ENCODE data around the gene TESK2.
"Not testable (repeated sequence)": the region's sequence is repeated elsewhere in the genome, so short reads cannot be mapped to it uniquely, and the experiment has no call there.

TESK2 gene

DNA sequence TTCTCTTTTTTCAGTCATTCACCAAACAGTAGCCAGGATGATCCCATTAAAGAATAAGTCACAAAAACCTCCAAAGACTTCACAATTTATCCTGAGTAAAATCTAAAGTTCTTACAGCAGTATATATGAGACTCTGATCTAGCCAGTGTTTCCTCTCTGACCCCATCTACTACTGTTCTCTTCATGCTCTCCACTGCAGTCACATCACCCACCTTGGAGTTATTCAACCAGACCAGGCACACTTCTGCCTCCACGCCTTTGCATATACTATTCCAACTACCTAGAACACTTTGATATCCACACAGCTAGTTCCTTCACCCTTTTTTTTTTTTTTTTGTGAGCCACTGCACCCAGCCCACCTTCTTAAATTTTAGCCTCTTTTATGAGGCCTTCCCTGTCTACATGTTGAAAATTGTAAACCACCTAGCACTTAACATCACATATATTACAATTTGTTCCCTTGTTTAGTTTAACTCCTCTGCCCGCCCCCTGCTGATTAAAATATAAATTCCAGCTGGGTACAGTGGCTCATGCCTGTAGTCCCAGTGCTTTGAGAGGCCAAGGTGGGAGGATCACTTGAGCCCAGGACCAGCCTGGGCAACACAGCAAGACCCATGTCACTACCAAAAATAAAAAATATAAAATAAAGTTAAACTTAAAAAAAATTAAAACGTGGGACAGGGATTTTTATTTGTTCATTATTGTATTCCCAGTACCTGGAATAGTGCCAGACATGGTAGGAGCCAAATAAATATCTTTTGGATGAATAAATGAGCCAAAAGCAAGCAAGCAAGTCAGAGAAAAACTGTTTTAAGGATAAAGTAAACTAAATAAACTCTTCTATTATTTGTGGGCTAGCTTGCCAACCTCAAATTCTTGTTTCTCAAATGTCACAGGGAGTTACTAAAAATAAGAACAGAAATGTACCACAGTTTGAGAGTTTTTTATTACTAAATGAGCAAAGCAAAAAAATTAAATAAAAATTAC lies 115.6 kb downstream of the TESK2 start:
- DNase-seq (ENCODE audit: low spot score), result no peak

DNA sequence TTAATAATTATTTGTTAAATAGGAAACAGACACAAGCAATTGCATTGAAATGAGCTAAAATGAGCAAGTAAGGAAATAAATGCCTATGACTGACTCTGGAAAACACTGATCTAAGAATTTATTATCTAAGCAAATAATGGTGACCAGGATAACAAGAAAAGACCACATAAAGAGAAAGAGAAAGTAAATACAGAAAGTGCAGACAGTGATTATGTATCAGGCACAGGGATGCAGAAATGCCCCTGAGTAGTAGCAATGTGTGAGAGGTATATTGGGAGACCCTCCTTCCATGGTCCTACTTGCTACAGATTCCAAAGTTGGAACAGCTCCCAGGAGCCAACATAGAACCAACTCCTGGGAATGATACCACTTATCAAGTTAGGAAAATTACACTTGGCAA lies 117.4 kb downstream of the TESK2 start:
- DNase-seq (ENCODE audit: low spot score), result no peak

DNA sequence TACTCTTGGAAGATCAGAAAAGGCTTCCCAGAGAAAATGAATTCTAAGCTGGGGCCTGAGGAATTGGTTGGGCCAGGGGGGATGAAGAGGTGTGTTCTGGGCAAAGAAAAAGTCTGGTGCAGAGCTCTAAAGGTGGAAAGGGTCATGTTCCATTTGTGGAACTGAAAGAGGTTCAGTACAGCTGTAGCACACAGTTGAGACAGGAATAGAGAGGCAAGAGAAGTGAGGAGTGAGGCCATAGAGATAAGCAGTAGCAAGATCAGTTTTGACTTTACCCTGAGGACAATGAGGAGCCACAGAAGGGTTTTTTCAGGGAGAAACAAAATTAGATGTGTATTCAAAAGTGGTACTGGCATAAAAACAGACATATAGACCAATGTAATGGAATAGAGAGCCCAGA lies 120.4 kb downstream of the TESK2 start:
- no peak for DNase-seq (ENCODE audit: low spot score)

DNA sequence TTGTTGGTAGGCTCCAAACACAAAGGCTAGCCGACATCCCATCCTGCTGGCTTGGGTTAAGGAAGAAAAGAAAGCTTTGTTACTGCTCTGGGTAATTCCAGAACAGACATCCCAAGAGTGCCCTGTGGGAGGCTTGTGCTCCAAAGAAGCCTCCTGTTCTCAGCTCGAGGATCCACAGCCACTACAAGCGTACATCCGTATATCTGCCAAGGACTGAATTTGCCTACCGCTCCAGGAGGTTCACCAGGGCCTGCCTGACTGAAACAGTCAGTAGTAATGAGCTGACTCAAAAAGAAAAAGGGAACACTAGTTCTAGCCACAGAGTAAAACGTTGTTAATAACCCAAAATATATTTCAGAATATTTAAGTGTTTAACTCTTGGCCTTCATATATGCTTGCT lies 125.9 kb downstream of the TESK2 start:
- DNase-seq (ENCODE audit: low spot score), result no peak

GRCh38 chr1:45364294-45364693 lies 126.7 kb downstream of the TESK2 start:
- DNase-seq (ENCODE audit: low spot score), result no peak

GRCh38 chr1:45360981-45361380 lies 130.0 kb downstream of the TESK2 start:
- not testable (repeated sequence) for DNase-seq (ENCODE audit: low spot score)

DNA sequence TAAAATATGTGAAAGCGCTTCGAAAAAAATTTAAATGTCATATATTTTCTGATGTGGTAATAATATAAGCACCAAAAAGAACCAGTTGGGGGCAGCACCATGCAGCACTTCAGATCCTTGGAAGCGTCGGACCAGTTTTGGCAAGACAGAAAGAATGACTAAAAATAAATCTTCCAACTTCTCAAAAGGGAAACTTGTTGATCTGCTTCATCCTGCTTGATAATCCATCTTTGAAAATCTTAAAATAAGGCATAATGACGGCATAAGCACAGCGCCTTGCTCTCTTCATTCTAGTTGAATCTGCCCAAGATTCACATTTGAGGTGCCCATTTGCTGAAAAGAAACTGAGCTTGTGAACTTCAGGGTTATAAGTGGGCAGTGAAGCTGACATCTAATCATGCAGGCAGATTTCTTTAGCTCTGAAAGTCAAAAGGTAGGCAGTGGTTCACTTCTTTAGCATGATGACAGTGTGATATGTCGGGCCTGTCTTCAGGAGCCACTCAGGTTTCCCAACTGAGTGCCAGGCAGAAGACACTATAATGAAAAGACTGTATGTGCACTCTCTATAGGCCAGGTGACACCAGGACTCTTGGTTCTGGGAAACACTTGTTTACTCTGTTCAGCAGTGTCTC lies 131.0 kb downstream of the TESK2 start:
- DNase-seq (ENCODE audit: low spot score), result no peak

- DNase-seq (ENCODE audit: low spot score), result no peak
Observed at GRCh38 chr1:45356186-45356585, 134.8 kb downstream of the TESK2 start.

- DNase-seq (ENCODE audit: low spot score), result no peak
Observed at GRCh38 chr1:45355683-45356082, 135.3 kb downstream of the TESK2 start.

- DNase-seq (ENCODE audit: low spot score), result no peak
Observed at GRCh38 chr1:45354838-45355237, 136.1 kb downstream of the TESK2 start.

DNA sequence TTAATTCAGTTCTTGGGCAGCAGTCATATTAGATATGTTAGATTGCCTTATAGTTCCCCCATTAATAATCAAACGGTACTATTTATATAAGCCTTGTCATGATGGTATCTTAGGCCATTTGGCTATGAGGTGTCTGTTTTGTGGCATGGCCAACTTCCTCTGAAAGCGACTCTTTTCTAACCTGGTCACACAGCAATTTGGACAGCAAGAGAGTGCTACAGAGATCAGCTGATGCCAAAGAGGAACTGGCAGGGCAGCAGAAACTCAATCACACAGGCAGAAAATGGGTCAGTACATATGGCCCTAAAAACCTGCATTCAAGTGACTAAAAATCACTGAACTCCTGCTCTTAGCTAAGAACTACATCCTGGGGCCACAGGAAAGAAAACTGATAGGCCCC lies 137.3 kb downstream of the TESK2 start:
- no peak for DNase-seq (ENCODE audit: low spot score)

GRCh38 chr1:45351508-45351907 lies 139.5 kb downstream of the TESK2 start:
- no peak for DNase-seq (ENCODE audit: low spot score)

DNA sequence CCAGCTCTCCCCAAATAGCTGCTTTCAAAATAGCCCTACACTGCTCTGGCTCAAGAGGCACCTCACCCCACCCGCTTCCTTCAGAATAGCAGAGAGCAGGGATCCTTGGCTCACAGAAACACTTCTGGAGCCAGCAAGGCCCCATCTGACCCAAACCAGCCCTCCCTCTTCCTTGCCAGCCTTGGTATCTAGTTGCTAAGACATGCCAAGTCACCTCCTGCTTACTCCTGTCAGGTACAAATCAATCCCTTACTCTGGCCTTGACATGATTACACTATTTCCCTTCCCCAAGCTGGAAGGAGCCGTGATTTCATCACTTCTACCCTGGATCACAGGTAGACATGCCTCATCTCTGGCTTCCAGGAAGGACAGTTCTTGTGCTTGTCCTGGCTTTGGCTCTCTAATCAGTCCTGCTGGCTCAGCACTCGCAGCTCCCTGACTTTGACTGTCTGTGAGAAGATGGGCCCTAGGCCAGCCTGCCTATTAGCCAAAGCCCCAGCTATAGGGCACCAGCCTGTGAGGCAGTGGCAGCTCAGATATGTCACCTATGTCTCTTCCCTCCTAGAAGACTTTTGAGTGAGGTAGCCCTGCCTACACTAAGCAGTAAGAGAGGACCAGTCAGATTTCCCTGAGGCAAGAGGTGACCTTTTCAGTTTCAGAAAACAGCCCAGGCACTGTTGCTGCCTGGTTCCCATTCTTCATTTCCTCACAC lies 141.8 kb downstream of the TESK2 start:
- DNase-seq (ENCODE audit: low spot score), result no peak

DNA sequence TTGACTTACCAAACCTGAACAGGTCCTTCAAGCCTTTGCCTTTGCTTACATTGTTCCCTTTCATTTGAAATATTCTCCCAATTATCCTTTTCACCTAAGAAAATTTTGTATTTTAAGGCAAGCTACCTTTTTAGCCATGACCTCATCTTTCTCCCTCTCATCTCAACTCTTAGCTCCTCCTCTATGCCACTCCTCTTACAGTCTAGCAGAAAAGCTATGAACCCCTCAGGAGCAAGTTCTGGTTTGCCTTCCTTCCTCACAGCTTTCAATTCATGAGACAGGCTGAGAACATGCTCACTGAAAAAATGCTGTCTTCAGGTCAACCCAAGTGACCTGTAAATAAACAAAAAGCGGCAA lies 142.4 kb downstream of the TESK2 start:
- no peak for DNase-seq (ENCODE audit: low spot score)

- DNase-seq (ENCODE audit: low spot score), result no peak
Observed at GRCh38 chr1:45348020-45348419, 142.9 kb downstream of the TESK2 start.

DNA sequence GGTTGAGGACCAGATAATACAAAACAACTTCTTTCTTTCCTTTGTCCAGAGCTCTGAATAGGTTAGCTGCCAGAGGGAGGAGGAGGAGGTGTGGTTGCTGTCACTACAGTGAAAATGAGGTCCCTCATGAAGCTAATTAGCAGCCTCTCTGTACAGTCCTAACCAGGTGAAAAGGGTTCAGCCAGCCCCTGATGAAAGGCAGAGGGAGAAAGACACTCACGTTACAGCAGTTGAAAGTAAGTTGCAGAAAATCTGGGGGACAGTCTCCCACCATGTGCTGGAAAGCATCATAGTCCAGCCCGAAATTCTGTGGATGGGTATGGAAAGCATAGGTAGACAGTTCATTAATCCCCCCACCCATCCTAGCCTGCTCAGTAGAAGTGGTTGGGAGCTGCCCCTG lies 144.5 kb downstream of the TESK2 start:
- no peak for DNase-seq (ENCODE audit: low spot score)

GRCh38 chr1:45345014-45345413 lies 145.9 kb downstream of the TESK2 start:
- no peak for DNase-seq (ENCODE audit: low spot score)

- DNase-seq (ENCODE audit: low spot score), result no peak
Observed at GRCh38 chr1:45344499-45344898, 146.5 kb downstream of the TESK2 start.

GRCh38 chr1:45340816-45341466 lies 150.0 kb downstream of the TESK2 start:
- no peak for DNase-seq (ENCODE audit: low spot score)

- DNase-seq (ENCODE audit: low spot score), result peak; percentile 97
Observed at GRCh38 chr1:45339789-45340558, 151.0 kb downstream of the TESK2 start, which contains the start of the genes MUTYH and TOE1. Gene MUTYH, minus strand, starts transcription at chr1:45340440. Its CDS starts 5,935 bp downstream, at chr1:45334505. Gene TOE1, plus strand, starts transcription at chr1:45340170. Its CDS starts 83 bp downstream, at chr1:45340253.

DNA sequence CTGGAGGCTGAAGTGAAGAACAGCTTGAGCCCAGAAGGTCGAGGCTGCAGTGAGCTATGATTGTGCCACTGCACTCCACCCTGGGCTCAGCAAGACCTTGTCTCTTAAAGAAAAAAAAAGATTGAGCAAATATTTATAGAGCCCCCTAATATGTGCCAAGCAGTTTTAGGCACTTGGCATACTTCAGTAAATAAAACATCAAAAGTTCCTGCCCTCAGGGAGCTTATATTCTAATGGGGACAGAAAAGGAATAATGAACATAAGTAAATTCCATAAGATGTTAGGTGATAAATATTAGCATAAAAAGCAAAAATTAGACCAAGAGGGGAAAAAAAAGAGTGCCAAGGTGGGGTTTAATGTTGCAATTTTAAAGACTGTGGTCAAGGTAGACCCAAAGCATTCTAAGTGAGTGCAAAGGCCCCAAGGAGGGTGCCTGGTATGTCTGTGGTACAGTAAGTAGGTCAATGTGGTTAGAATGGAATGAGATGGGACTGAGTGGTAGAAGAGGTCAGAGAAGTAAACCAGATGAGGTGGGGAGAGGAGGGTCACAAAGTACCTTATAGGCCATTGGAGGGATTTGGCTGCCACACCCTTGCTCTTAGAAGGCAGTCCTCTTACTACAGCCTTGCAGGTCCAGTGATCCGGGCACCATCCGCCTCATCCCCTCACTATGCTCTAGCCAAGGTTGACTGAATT lies 153.2 kb downstream of the TESK2 start:
- no peak for DNase-seq (ENCODE audit: low spot score)
